Measurements from ENCODE around the gene LRRC46.

DNA sequence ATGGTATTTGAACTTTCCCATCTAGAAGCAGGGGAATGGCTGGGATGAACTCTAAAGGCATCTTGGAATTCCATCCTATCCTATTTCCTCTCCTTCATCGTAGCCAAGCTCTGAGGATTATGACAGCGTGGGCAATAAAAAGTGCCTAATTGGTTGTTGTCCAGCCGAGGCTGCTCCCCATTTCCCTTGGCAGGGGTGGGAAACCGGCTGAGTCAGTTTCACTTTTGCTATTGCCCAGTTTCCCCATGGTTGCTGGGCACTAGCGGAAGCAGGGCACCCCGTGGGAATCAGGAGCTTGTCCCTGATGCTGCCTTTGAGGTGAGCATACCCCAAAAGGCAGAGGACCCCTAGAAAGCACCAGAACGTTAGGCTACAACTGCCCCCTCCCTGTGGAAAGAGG lies 50.8 kb downstream of the LRRC46 start:
- TF ChIP-seq POLR2A (IDR thresholded peaks at IDR 0.05) (no peak), CTCF (IDR thresholded peaks at IDR 0.05 in 4 of 5, conservative IDR thresholded peaks at IDR 0.05 in 1 of 5) (no peak)
